Caco-2 (cell line): ENCODE results near the gene CCNL2. TPM values are rescaled to one million over a fixed set of nuclear protein-coding genes. Genes with fewer than 3 reads are reported as not detected.

Experiments
- BruUV-seq: library from RNA; stranded (reverse); fragments of 400-500 nt; replicated peaks from 2 replicates; lab custom pipeline; 2021; lab: Mats Ljungman, UMichigan
- CTCF ChIA-PET: fragments of 300-600 bp; sonication (Branson Sonifier 250); formaldehyde crosslinking; loops from one replicate; lab custom pipeline; 2022; ENCODE audit warnings: antibody characterized with exemption; lab: Charles Lee
- POLR2A ChIA-PET: fragments of 300-600 bp; sonication (Branson Sonifier 250); formaldehyde crosslinking; loops from one replicate; lab custom pipeline; 2022; ENCODE audit warnings: antibody characterized with exemption; lab: Charles Lee
- DNase-seq, 2 experiments: peaks; one replicate each; pipeline versions ENCODE4 v3.0.0 to v3.0.0-alpha.2; 2020 to 2022
- H3K27me3 ChIP-seq: replicated peaks from 2 replicates; pipeline ENCODE4 v1.6.0; 2011; ENCODE audit warnings: low read length; ENCODE audit not compliant: control insufficient read depth, insufficient read depth
- H3K36me3 ChIP-seq: 2 replicates; pipeline ENCODE4 v1.5.1; 2011; ENCODE audit warnings: low read length; ENCODE audit not compliant: control insufficient read depth, insufficient read depth
- H3K4me1 ChIP-seq: fragments of 250-450 bp; sonication (Bioruptor Pico); 2 replicates; pipeline ENCODE4 v1.5.1; 2020; ENCODE audit warnings: mild to moderate bottlenecking
- H3K4me3 ChIP-seq: 2 replicates; pipeline ENCODE4 v1.5.1; 2011; ENCODE audit warnings: low read depth, mild to moderate bottlenecking, control low read depth, low read length
- H3K9me3 ChIP-seq: fragments of 250-450 bp; sonication (Bioruptor Pico); 2 replicates; pipeline ENCODE4 v1.5.1; 2020; ENCODE audit warnings: mild to moderate bottlenecking, moderate library complexity
- H3K27ac Mint-ChIP-seq: one replicate; pipeline ENCODE4 v1.8.0; 2022; ENCODE audit warnings: mixed read lengths; ENCODE audit not compliant: unreplicated experiment
- H3K27me3 Mint-ChIP-seq: one replicate; pipeline ENCODE4 v1.8.0; 2022; ENCODE audit warnings: mixed read lengths; ENCODE audit not compliant: insufficient read depth, unreplicated experiment
- H3K36me3 Mint-ChIP-seq: one replicate; pipeline ENCODE4 v1.8.0; 2022; ENCODE audit warnings: mild to moderate bottlenecking, mixed read lengths; ENCODE audit not compliant: insufficient read depth, unreplicated experiment
- H3K4me1 Mint-ChIP-seq: one replicate; pipeline ENCODE4 v1.8.0; 2022; ENCODE audit warnings: low read depth, mixed read lengths; ENCODE audit not compliant: unreplicated experiment
- H3K4me3 Mint-ChIP-seq: one replicate; pipeline ENCODE4 v1.8.0; 2022; ENCODE audit warnings: mild to moderate bottlenecking, moderate library complexity, mixed read lengths; ENCODE audit not compliant: unreplicated experiment
- H3K9me3 Mint-ChIP-seq: one replicate; pipeline ENCODE4 v1.8.0; 2022; ENCODE audit warnings: mixed read lengths; ENCODE audit not compliant: unreplicated experiment
- CTCF ChIP-seq, 2 experiments: fragments of 200-600 bp in 1 of 2; IDR thresholded peaks; 1 replicate in 1 of 2; 2 replicates in 1 of 2; pipeline versions ENCODE4 v1.5.1 to v1.8.0; 2011 to 2022; ENCODE audit warnings: antibody characterized with exemption in 1 of 2, control low read depth in 1 of 2, inconsistent platforms in 1 of 2, low read depth in 1 of 2, low read length in 1 of 2, mild to moderate bottlenecking in 1 of 2, moderate library complexity in 1 of 2; ENCODE audit not compliant: insufficient read depth in 1 of 2, severe bottlenecking in 1 of 2, unreplicated experiment in 1 of 2
- intact Hi-C: fragments of 100-400 bp; cut with micrococcal nuclease; formaldehyde crosslinking; loops from one replicate; pipeline ENCODE4 v1.10.0; 2022; ENCODE audit not compliant: unreplicated experiment
- total RNA-seq: library from RNA; stranded (reverse); gene quantifications from 2 replicates; pipeline ENCODE4 v1.2.3, GENCODE V29; 2022

The CCNL2 gene
- total RNA-seq, 1 experiment from 2014 or later: 147 TPM

GRCh38 chr1:1424707-1425106, 25.6 kb upstream of the CCNL2 start:
- Mint-ChIP-seq H3K9me3 (no peaks in the 10 kb centered on the region), H3K36me3 (no peaks in the 10 kb centered on the region), H3K27me3 (no peaks in the 10 kb centered on the region), H3K4me1 (peaks cover 2% of the 10 kb centered on the region), H3K27ac (no peak overlapping the region), H3K4me3 (no peak overlapping the region)
- no peaks in the 10 kb centered on the region for H3K36me3 ChIP-seq
- peaks cover 37% of the 10 kb centered on the region for H3K4me1 ChIP-seq
- POLR2A ChIA-PET: no interaction called here
- intact Hi-C loops: no loop called here
- H3K27me3 ChIP-seq: no peaks in the 10 kb centered on the region
- no peak for TF ChIP-seq CTCF (IDR thresholded peaks at IDR 0.05; ENCODE audit: insufficient read depth in 1 of 2, low read depth in 1 of 2, low read length in 1 of 2, severe bottlenecking in 1 of 2, unreplicated experiment in 1 of 2)
- no TSS peak for BruUV-seq
- CTCF ChIA-PET: no interaction called here
- no peak overlapping the region for H3K4me3 ChIP-seq
- no peaks in the 10 kb centered on the region for H3K9me3 ChIP-seq
- no peak for DNase-seq

- no peaks in the 10 kb centered on the region for H3K27me3 Mint-ChIP-seq
- BruUV-seq: no TSS peak
- no peaks in the 10 kb centered on the region for H3K9me3 Mint-ChIP-seq
- TF ChIP-seq CTCF (IDR thresholded peaks at IDR 0.05; ENCODE audit: insufficient read depth in 1 of 2, low read depth in 1 of 2, low read length in 1 of 2, severe bottlenecking in 1 of 2, unreplicated experiment in 1 of 2): no peak
- no peak overlapping the region for H3K4me3 Mint-ChIP-seq
- CTCF ChIA-PET: no interaction called here
- H3K27ac Mint-ChIP-seq: peak overlapping the region; percentile 87
- H3K9me3 ChIP-seq: no peaks in the 10 kb centered on the region
- POLR2A ChIA-PET: no interaction called here
- H3K27me3 ChIP-seq: no peaks in the 10 kb centered on the region
- no peak overlapping the region for H3K4me3 ChIP-seq
- H3K4me1 Mint-ChIP-seq: no peaks in the 10 kb centered on the region
- H3K36me3 ChIP-seq: no peaks in the 10 kb centered on the region
- no peaks in the 10 kb centered on the region for H3K36me3 Mint-ChIP-seq
- peaks cover 32% of the 10 kb centered on the region for H3K4me1 ChIP-seq
- intact Hi-C loops: no loop called here
- no peak for DNase-seq
These were observed 24.1 kb upstream of the CCNL2 start for GRCh38 chr1:1423245-1423597.

GRCh38 chr1:1422465-1423244, 23.5 kb upstream of the CCNL2 start:
- H3K27me3 Mint-ChIP-seq: no peaks in the 10 kb centered on the region
- no peak for TF ChIP-seq CTCF (IDR thresholded peaks at IDR 0.05; ENCODE audit: insufficient read depth in 1 of 2, low read depth in 1 of 2, low read length in 1 of 2, severe bottlenecking in 1 of 2, unreplicated experiment in 1 of 2)
- no peak overlapping the region for H3K4me3 Mint-ChIP-seq
- H3K9me3 Mint-ChIP-seq: no peaks in the 10 kb centered on the region
- H3K36me3 Mint-ChIP-seq: no peaks in the 10 kb centered on the region
- peak overlapping the region; percentile 87 for H3K27ac Mint-ChIP-seq
- peak; percentile 72 to 73 for DNase-seq
- H3K4me1 Mint-ChIP-seq: no peaks in the 10 kb centered on the region
- Histone ChIP-seq H3K27me3 (no peaks in the 10 kb centered on the region), H3K4me3 (no peak overlapping the region), H3K9me3 (no peaks in the 10 kb centered on the region), H3K4me1 (peaks cover 32% of the 10 kb centered on the region), H3K36me3 (no peaks in the 10 kb centered on the region)
- CTCF ChIA-PET: no interaction called here
- BruUV-seq: no TSS peak
- intact Hi-C loops: no loop called here
- POLR2A ChIA-PET: no interaction called here
